Measurements from ENCODE around the gene GINS1.
"Not testable (repeated sequence)": the region's sequence is repeated elsewhere in the genome, so short reads cannot be mapped to it uniquely, and the experiment has no call there.

GINS1 gene

GRCh38 chr20:25454153-25454900 lies 46.9 kb downstream of the GINS1 start:
- DNase-seq (ENCODE audit: low spot score), result no peak

- no peak for DNase-seq (ENCODE audit: low spot score)
Observed at GRCh38 chr20:25457886-25458680, 50.6 kb downstream of the GINS1 start.

GRCh38 chr20:25459111-25459830 lies 51.8 kb downstream of the GINS1 start:
- no peak for DNase-seq (ENCODE audit: low spot score)

- no peak for DNase-seq (ENCODE audit: low spot score)
Observed at GRCh38 chr20:25459916-25460535, 52.6 kb downstream of the GINS1 start.

GRCh38 chr20:25460566-25461280 lies 53.2 kb downstream of the GINS1 start:
- DNase-seq (ENCODE audit: low spot score), result no peak

GRCh38 chr20:25461281-25461650 lies 53.8 kb downstream of the GINS1 start:
- no peak for DNase-seq (ENCODE audit: low spot score)

GRCh38 chr20:25461786-25462545 lies 54.5 kb downstream of the GINS1 start:
- no peak for DNase-seq (ENCODE audit: low spot score)

GRCh38 chr20:25464501-25465242 lies 57.2 kb downstream of the GINS1 start:
- DNase-seq (ENCODE audit: low spot score), result no peak

GRCh38 chr20:25465243-25466135 lies 58.0 kb downstream of the GINS1 start:
- no peak for DNase-seq (ENCODE audit: low spot score)

GRCh38 chr20:25466846-25467245 lies 59.4 kb downstream of the GINS1 start:
- no peak for DNase-seq (ENCODE audit: low spot score)

- DNase-seq (ENCODE audit: low spot score), result no peak
Observed at GRCh38 chr20:25467441-25467840, 60.0 kb downstream of the GINS1 start.

- DNase-seq (ENCODE audit: low spot score), result no peak
Observed at GRCh38 chr20:25468126-25469075, 60.9 kb downstream of the GINS1 start.

- DNase-seq (ENCODE audit: low spot score), result no peak
Observed at GRCh38 chr20:25469558-25469957, 62.1 kb downstream of the GINS1 start.

- DNase-seq (ENCODE audit: low spot score), result peak; percentile 26
Observed at GRCh38 chr20:25470045-25470444, 62.6 kb downstream of the GINS1 start.

GRCh38 chr20:25471020-25471419 lies 63.5 kb downstream of the GINS1 start:
- DNase-seq (ENCODE audit: low spot score), result no peak

- not testable (repeated sequence) for DNase-seq (ENCODE audit: low spot score)
Observed at GRCh38 chr20:25473297-25473696, 65.8 kb downstream of the GINS1 start.

GRCh38 chr20:25476106-25477013 lies 68.9 kb downstream of the GINS1 start:
- no peak for DNase-seq (ENCODE audit: low spot score)

Data from activated CD4-positive, alpha-beta T cell treated with anti-CD3 and anti-CD28 coated beads, Interleukin-2, Interleukin-4, amounts not matched to agents 100 ng/mL and 50 ng/mL, durations not matched to agents 16 hours and 8 hours (primary cell).